ENCODE results near the gene ENTPD8. TPM values are rescaled to one million over a fixed set of nuclear protein-coding genes. Genes with fewer than 3 reads are reported as not detected.

ENTPD8 gene
- total and polyA plus RNA-seq, 9 donors = 0.18 to 1.2 (median 0.39) TPM

DNA sequence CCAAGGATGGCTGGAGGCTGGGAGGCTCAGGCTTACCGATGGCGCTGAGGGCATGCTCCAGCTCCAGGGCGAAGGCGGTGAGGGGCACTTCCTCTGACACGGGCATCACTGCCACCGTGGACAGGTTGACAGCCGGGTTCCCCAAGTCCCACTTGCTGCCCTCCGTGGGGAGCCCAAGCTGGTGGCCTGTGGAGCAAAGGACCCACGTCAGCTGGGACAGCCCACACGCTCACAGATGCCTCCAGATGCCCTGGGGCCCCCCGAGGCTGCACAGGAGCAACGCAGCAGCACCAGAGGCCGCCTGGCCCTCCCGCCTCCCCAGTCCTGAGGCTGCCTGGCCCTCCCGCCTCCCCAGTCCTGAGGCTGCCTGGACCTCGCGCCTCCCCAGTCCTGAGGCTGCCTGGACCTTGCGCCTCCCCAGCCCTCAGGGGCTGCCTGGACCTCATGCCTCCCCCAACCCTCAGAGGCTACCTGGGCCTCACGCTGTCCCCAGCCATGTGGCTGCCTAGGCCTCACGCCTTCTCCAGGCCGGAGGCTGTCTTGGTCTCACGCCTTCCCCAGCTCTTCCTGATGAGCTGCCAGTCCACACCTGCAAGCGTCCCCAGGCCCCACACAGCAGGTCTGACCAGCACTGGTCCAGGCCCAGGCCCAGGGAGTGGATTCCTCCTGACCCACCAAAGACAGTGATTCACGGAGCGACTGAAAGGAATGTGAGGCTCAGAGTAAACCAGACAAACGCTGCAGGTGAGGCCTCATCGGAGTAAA, 43.6 kb upstream of the ENTPD8 start:
- WGBS (ENCODE audit: insufficient coverage) = 85% methylated on average over 26 of the region's 27 CpGs
- Histone ChIP-seq H3K27me3 (ENCODE audit: control insufficient read depth, insufficient read depth, low read length) (no peaks in the 10 kb centered on the region), H3K27ac (ENCODE audit: low read length) (no peak overlapping the region), H3K9me3 (replicated peaks; ENCODE audit: control insufficient read depth, low read depth, low read length) (no peaks in the 10 kb centered on the region), H3K4me1 (ENCODE audit: control insufficient read depth, insufficient read depth, low read length) (peaks cover 17% of the 10 kb centered on the region), H3K4me3 (ENCODE audit: low read length) (no peak overlapping the region), H3K36me3 (ENCODE audit: control insufficient read depth, insufficient read depth, low read length) (no peaks in the 10 kb centered on the region)
- no peak for DNase-seq

DNA sequence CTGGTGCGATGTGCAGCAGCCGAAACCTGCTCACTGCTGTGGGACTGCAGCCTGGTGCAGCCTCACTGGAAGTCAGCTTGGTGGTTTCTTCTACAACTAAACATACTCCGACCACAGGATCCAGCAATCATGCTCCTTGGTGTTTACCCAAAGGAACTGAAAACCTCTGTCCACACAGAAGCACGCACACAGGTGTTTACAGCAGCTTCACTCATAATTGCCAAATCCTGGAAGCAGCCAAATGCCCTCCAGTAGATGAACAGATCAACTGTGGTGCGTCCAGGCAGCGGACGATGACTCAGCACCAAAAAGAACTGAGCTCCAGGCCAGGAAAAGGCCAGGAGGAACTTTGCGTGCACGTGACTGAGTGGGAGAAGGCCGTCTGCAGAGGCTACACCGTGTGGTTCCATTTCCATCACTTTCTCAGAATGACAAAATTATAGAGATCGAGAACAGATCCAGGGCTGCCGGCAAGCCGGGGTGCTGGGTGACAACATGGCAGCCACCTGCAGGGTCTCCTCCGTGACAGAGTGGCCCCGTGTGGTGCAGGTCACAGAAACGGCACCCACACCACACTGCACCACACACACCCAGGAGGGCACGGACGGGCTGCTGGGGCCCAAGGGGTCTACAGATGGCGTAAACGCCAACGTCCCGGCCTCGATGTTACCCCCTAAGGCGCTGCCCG, 41.1 kb upstream of the ENTPD8 start:
- Histone ChIP-seq H3K4me3 (ENCODE audit: low read length) (no peak overlapping the region), H3K9me3 (replicated peaks; ENCODE audit: control insufficient read depth, low read depth, low read length) (no peaks in the 10 kb centered on the region), H3K36me3 (ENCODE audit: control insufficient read depth, insufficient read depth, low read length) (no peaks in the 10 kb centered on the region), H3K27ac (ENCODE audit: low read length) (no peak overlapping the region), H3K4me1 (ENCODE audit: control insufficient read depth, insufficient read depth, low read length) (peaks cover 19% of the 10 kb centered on the region), H3K27me3 (ENCODE audit: control insufficient read depth, insufficient read depth, low read length) (no peaks in the 10 kb centered on the region)
- WGBS (ENCODE audit: insufficient coverage) = 54% methylated on average over 19 of the region's 26 CpGs
- DNase-seq = peak; percentile 67

DNA sequence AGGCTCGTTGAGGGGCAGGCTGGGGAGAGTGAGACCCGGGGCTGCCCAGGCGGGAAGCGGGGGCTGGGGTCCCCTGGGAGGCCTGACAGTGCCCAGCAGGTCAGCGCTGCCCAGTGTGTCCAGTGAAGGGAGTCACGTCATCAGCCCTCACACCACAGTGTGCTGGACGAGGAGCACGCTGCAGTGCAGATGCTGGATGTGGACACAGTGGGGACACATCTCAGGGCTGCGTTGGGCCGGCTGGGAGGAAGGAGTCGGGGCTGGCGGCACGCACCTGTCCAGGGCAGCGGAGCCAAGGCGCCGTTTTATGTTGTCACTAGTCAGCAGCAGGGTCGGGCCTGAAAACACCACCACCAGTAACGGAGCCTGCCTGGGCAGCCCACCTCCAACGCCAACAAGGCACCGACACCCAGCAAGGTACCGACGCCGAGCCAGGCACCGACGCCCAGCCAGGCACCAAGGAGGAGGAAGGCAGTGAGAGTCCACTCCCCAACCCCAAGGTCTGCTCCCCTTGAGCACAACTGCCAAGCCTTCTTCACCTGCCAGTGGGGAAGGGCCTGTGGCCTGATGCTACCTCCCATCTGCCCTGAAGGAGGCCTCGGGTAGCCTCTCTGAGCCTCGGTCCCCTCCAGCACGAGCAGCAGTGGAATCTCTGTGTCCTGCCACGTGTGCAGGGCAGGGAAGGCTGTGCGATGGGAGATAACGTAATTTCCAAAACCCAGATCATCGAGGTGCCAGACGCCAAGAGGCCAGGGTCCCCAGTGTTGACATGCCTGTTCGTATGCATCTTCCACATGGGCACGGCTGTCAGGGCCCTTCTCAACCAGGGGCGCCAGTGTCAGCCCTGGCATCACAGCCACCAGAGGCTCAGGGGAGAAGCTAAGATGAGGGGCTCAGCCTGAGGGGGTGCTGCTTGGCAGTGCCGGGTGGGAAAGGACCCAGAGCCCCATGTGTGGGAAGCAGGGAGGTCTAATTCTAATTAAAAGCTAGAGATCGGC, 39.8 kb upstream of the ENTPD8 start:
- Histone ChIP-seq H3K9me3 (replicated peaks; ENCODE audit: control insufficient read depth, low read depth, low read length) (peaks cover 5% of the 10 kb centered on the region), H3K27ac (ENCODE audit: low read length) (no peak overlapping the region), H3K4me3 (ENCODE audit: low read length) (no peak overlapping the region), H3K36me3 (ENCODE audit: control insufficient read depth, insufficient read depth, low read length) (no peaks in the 10 kb centered on the region), H3K27me3 (ENCODE audit: control insufficient read depth, insufficient read depth, low read length) (no peaks in the 10 kb centered on the region), H3K4me1 (ENCODE audit: control insufficient read depth, insufficient read depth, low read length) (peaks cover 14% of the 10 kb centered on the region)
- WGBS (ENCODE audit: insufficient coverage) = 86% methylated on average over 34 of the region's 38 CpGs
- no peak for DNase-seq

DNA sequence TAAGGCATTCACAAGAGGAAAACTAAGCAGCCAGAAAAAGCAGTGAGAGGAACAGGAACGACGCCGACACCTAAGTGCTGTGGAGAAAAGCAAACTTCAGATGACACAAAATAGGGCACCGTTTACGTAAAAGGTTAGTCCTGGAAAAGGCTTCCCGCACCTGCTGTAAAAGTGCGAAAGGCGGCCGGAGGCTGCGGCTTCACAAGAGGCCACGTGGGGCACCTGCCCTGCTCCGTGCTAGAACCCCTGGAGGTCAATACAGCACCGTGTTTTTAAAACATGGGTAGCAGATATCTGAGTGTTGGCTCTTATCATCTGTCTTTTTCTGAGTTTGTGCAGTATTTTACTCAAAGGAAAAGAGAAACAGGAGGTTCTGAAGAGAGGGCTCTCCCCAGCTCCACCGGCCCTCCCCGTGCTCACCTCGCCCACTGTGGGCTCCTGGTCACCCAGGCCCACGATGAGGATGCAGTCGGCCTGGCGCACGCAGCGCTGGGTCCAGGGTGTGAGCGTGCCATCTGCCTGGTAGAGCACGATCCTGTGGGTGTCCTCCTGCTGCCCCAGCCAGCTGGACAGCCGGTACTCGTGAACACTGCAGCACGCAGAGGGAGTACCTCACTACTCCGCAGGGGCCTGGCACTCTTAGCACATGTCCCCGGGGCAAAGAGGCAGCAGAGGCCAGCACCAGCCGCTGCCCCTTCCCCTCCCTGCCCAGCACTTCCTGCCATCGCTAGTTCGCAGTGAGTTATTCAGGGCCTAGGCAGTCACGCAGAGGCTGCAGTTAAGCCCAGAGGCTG, 38.9 kb upstream of the ENTPD8 start:
- DNase-seq = no peak

DNA sequence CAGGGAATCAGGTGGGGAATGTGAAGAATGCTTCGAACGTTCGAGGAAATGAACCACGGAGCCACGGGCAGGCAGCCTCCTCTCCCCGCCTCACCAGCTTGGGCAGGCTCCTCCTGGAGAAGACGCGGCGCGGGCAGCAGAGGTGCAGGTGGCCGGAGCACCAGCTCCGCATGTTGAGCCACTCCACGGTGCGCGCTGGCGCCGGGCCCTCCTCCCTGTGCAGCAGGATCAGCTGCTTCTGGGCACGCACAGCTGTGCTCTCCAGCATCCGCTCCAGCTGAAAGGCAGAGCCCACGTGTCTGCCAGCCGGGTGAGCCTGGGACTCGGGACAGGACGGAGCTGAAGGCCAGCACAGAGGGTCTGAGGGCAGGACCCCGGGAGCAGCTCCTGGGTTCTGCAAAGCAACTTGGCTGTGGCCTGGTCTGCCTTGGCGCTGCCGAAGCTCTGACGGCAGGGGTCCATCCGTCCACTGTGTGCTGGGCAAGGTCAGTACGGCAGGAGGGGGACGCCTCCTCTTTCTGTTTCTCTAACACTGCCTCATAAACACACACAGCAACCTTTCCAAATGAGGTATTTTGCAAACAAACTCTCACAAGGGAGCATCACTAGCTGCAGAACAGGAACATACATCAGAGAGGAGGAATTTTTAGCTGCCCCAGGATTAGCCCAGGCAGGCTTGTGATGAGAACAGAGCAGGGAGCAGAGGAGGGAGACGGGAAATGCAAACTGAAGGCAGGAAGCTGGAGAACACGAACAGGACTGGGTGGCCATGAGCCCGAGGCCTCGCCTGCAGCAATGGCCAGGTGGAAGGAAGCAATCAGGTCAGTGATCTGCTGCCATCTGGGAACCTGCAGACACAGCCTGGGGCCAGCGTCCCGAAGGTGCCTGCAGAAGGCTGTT, 38.1 kb upstream of the ENTPD8 start:
- Histone ChIP-seq H3K9me3 (replicated peaks; ENCODE audit: control insufficient read depth, low read depth, low read length) (peaks cover 11% of the 10 kb centered on the region), H3K27me3 (ENCODE audit: control insufficient read depth, insufficient read depth, low read length) (no peaks in the 10 kb centered on the region), H3K4me3 (ENCODE audit: low read length) (no peak overlapping the region), H3K27ac (ENCODE audit: low read length) (no peak overlapping the region), H3K36me3 (ENCODE audit: control insufficient read depth, insufficient read depth, low read length) (no peaks in the 10 kb centered on the region), H3K4me1 (ENCODE audit: control insufficient read depth, insufficient read depth, low read length) (peaks cover 14% of the 10 kb centered on the region)
- 27% methylated on average over 29 of the region's 36 CpGs for WGBS (ENCODE audit: insufficient coverage)
- DNase-seq = peak; percentile 72

More for the DNA sequence above, 38.9 kb upstream of the ENTPD8 start:
- no peak overlapping the region for H3K4me3 ChIP-seq (ENCODE audit: low read length)
- peaks cover 9% of the 10 kb centered on the region for H3K9me3 ChIP-seq (replicated peaks; ENCODE audit: control insufficient read depth, low read depth, low read length)
- WGBS (ENCODE audit: insufficient coverage) = 81% methylated on average over 31 of the region's 32 CpGs
- peaks cover 14% of the 10 kb centered on the region for H3K4me1 ChIP-seq (ENCODE audit: control insufficient read depth, insufficient read depth, low read length)
- no peaks in the 10 kb centered on the region for H3K27me3 ChIP-seq (ENCODE audit: control insufficient read depth, insufficient read depth, low read length)
- H3K27ac ChIP-seq (ENCODE audit: low read length) = no peak overlapping the region
- no peaks in the 10 kb centered on the region for H3K36me3 ChIP-seq (ENCODE audit: control insufficient read depth, insufficient read depth, low read length)

DNA sequence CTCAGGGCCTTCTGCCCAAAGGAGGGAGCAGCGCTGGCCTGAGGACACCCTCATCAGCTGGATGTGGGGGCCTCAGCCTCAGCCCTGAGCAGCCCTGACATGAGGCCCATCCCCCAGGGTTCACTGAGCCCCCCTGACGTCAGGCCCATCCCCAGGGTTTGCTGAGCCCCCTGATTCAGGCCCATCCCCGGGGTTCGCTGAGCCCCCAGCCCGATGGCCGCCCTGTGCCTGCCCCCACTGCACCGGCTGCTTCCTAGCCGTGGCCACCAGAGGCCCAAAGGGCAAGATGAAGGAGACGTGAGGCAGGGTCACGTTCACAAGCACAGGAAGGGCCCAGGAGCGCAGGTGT, 37.4 kb upstream of the ENTPD8 start:
- no peaks in the 10 kb centered on the region for H3K36me3 ChIP-seq (ENCODE audit: control insufficient read depth, insufficient read depth, low read length)
- H3K27ac ChIP-seq (ENCODE audit: low read length) = no peak overlapping the region
- DNase-seq = no peak
- WGBS (ENCODE audit: insufficient coverage) = 61% methylated on average over 10 of the region's 11 CpGs
- peaks cover 14% of the 10 kb centered on the region for H3K4me1 ChIP-seq (ENCODE audit: control insufficient read depth, insufficient read depth, low read length)
- H3K9me3 ChIP-seq (replicated peaks; ENCODE audit: control insufficient read depth, low read depth, low read length) = peaks cover 11% of the 10 kb centered on the region
- no peaks in the 10 kb centered on the region for H3K27me3 ChIP-seq (ENCODE audit: control insufficient read depth, insufficient read depth, low read length)
- no peak overlapping the region for H3K4me3 ChIP-seq (ENCODE audit: low read length)

DNA sequence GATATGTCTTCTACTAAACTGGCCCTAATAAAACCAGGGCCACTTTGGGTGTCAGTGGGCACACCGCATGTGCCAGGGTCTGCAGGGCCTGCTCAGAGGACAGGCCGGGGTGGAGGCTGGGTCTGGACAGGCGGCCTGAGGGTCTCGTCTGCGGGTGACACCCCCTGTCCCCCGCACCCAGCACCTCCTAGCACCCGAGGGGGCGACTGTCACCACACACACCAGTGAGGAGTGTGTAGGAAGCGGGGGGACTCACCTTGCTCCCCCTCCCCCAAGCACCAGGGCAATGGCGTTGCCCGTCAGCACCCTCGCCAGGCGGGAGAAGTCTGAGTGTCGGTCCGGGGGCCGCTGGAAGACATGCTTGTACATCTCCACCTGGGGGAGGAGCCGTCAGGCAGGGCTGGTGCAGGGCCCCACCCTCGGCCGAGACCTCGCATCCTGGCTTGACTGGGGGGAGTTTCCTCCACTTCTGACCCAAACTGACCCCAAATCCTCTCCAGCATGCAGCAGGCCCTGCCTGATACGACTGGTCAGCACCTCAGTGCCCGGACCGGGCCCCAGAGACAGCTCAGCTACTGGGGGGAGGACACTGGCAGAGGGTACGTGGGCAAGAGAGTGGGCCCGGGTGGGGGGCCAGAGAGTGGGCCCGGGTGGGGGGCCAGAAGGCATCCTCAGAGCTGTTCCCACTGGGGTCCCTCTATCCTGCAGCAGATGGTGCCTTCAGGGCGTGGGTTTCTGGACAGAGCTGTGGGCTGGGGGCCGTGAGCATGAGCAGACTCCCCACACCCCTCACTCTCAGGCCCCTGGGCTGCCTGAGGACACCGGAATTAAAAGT, 36.8 kb upstream of the ENTPD8 start:
- 80% methylated on average over 17 of the region's 29 CpGs for WGBS (ENCODE audit: insufficient coverage)
- H3K4me1 ChIP-seq (ENCODE audit: control insufficient read depth, insufficient read depth, low read length) = peaks cover 14% of the 10 kb centered on the region
- no peak overlapping the region for H3K27ac ChIP-seq (ENCODE audit: low read length)
- H3K9me3 ChIP-seq (replicated peaks; ENCODE audit: control insufficient read depth, low read depth, low read length) = peaks cover 11% of the 10 kb centered on the region
- H3K36me3 ChIP-seq (ENCODE audit: control insufficient read depth, insufficient read depth, low read length) = no peaks in the 10 kb centered on the region
- no peak overlapping the region for H3K4me3 ChIP-seq (ENCODE audit: low read length)
- DNase-seq = no peak
- no peaks in the 10 kb centered on the region for H3K27me3 ChIP-seq (ENCODE audit: control insufficient read depth, insufficient read depth, low read length)

DNA sequence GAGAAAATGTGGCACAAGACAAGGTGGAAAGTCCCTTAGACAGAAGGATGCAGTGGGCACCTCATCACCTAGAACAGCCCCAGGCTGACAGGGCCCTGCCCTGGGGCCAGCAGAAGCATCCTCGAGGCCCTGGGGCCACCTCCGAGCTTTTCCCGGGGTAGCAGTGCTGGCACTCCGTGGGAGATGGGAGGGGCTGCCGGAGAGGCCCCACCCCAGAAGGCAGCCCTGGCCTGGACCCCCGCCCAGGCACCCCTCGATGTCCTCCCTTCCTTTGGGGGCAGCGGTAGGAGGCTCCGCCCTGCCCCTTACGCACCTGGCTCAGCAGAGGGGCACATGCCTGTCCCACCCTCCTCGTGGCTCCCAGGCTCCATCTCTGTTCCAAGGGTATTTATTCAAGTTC, 35.7 kb upstream of the ENTPD8 start:
- 100% methylated on average over 2 of the region's 11 CpGs for WGBS (ENCODE audit: insufficient coverage)
- Histone ChIP-seq H3K27ac (ENCODE audit: low read length) (no peak overlapping the region), H3K4me3 (ENCODE audit: low read length) (no peak overlapping the region), H3K4me1 (ENCODE audit: control insufficient read depth, insufficient read depth, low read length) (peaks cover 14% of the 10 kb centered on the region), H3K27me3 (ENCODE audit: control insufficient read depth, insufficient read depth, low read length) (no peaks in the 10 kb centered on the region), H3K36me3 (ENCODE audit: control insufficient read depth, insufficient read depth, low read length) (no peaks in the 10 kb centered on the region), H3K9me3 (replicated peaks; ENCODE audit: control insufficient read depth, low read depth, low read length) (peaks cover 11% of the 10 kb centered on the region)
- DNase-seq = no peak
